ENCODE data around the gene B4GALNT3.
"Not testable (repeated sequence)": the region's sequence is repeated elsewhere in the genome, so short reads cannot be mapped to it uniquely, and the experiment has no call there.

B4GALNT3 gene

DNA sequence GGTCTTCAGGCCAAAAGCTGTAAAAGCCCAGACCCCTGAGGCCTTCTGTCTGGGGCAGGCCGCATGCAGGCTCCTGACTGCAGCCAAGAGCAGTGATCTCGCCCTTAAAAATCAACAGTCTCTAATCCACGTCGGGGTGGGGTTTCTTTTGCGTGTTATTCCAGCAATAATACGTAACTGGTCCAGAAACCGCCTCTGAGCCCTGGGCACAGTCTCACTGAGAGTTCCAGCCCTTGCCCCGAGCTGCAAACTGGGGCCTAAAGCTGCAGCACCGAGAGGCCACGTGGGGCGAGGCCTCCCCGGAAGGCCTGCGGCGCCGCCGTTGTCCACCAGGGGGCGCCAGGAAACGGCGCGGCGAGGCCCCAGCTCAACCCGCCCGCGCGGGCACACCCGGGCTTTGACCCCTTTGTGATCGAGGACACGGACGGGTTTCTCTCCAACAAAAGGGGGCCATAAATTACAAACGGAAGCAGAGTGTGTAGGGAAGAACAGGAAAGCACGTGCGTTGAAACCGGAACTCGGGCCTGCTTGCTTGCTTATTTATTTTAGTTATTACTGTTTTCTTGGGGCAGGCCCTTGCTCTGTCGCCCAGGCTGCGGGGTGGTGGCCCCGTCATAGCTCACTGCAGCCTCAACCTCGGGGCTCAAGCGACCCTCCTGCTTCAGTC lies 116.3 kb downstream of the B4GALNT3 start:
- peak; percentile 77 for DNase-seq (ENCODE audit: low spot score)

DNA sequence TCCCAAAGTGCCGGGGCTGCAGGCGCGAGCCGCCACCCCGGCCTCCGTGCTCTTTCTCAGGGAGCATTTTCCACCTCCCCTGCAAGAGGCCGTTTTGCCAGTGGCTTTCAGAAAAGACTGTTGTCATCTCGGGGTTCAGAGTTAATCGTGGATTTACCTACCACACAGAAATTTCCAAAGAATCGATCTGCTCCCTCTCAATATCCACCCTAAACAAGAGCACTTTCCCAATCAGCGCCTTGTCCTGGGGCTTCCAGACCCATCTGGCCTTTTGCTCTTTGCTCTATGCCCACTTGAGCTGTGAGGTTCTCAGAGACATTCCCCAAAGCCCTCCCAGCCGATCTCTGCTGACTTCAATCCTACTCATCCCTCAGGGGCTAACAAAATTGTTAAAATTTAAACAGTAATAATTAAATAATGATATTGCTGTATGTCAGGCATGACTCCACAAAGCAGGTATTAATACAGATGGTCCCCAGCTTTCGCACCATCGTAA lies 116.9 kb downstream of the B4GALNT3 start:
- DNase-seq (ENCODE audit: low spot score), result no peak

GRCh38 chr12:577994-578747 lies 118.4 kb downstream of the B4GALNT3 start:
- DNase-seq (ENCODE audit: low spot score), result not testable (repeated sequence)

DNA sequence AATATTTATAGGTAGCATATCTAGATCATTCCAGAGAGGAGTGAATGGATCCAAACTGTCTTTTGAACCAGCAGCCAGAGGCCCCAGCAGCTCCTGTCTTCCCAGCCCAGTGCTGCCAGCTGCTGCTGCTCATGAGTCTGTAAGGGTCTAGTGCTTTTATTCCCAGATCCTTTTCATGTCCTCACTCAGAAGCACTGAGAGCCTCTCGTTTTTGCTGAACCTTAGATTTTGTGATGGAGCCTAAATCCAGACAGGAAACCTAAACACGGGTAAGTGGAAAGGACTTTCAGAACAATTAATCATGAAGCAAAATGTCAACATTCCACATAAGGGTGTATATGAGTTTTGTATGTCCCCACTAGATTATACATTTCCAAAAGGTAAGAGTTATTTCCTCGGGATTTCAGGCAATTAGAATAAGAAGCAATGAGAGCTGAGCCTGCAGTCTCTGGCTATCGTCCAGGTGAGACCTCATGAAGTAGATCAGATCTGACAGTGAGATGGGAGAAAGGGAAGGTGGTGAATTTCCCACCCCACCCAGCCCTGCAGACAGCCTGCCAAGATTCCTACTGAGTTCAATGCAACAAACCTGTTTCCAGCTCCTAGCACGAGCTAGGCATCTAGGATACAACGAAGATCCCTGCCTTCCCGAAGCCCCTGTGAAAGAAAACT lies 119.1 kb downstream of the B4GALNT3 start:
- no peak for DNase-seq (ENCODE audit: low spot score)

DNA sequence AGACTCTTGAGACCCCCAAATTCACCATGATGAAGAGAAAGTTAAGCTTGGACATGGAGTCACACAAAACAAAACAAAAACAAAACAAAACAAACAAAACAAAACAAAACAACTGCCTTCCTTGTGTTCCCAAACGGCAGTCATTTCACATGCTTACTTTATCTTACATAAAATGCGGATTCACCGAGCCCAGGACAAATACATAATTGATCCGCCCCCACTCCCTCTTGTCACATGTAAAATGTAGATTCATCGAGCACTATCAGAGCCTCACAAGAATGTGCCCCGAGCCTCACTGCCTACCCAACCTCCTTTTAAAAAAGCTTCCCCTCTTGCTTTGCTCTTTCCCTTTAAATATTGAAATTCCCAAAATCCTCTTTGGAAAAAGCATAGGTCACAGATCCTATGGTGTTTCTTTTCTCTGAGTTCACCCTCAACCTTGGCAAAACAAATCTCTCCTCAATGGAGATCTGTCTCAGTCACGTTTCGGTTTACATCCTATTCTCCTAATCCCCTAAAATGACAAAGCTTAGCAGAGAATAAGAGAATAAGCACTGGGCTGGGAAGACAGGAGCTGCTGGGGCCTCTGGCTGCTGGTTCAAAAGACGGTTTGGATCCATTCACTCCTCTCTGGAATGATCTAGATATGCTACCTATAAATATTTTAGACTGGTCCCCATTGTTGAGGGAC lies 119.8 kb downstream of the B4GALNT3 start:
- DNase-seq (ENCODE audit: low spot score), result no peak

DNA sequence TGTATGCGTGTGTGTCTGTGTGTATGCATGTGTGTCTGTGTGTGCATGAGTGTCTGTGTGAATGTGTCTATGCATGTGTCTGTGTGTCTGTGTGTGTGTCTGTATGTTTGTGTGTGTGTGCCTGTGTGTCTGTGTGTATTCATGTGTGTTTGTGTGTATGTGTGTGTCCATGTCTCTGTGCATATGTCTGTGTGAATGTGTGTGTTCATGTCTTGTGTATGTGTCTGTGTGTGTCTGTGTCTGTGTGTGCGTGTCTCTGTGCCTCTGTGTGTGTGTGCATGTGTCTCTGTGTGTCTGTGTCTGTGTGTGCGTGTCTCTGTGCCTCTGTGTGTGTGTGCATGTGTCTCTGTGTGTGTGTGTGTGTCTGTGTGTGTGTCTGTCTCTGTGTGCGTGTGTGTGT lies 121.1 kb downstream of the B4GALNT3 start:
- DNase-seq (ENCODE audit: low spot score), result no peak

DNA sequence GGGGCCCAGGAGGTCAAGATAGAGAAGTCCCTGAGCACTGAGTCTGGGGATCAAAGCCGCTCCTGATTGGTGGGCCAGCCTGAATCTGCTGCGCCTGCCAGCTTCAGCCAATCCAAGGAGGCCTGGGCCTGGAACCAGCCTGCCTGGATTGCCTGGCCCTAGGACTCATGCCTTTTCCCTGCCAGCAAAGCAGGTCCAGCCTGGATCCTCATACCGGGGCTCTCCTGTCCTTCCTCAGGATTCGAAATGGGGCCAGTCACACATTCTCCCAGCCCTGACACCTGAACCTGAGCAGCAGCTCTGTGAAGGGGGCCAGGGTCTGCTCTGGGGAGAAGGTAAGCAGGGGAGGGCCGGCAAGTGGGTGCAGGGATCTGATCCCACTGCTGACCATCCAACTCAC lies 121.6 kb downstream of the B4GALNT3 start:
- no peak for DNase-seq (ENCODE audit: low spot score)

DNA sequence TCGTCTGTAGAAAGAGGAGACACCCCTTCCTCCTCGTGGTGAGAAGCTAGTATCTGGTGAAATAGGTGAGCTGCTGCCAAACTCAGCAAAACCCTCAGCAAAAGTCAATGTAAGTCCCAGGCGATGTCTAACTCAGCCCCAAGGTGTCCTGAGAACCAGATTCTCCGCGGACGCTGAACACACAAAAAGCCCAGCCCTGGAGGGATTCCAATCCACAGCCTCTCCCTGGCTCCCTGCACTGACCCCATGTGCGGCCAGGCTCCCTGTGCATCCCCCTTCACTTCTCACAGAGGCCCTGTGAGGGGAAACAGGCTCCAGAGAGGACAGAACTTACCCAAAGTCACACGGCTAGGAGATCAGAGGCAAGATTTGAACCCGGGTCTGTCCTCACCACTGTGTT lies 122.0 kb downstream of the B4GALNT3 start:
- DNase-seq (ENCODE audit: low spot score), result no peak

DNA sequence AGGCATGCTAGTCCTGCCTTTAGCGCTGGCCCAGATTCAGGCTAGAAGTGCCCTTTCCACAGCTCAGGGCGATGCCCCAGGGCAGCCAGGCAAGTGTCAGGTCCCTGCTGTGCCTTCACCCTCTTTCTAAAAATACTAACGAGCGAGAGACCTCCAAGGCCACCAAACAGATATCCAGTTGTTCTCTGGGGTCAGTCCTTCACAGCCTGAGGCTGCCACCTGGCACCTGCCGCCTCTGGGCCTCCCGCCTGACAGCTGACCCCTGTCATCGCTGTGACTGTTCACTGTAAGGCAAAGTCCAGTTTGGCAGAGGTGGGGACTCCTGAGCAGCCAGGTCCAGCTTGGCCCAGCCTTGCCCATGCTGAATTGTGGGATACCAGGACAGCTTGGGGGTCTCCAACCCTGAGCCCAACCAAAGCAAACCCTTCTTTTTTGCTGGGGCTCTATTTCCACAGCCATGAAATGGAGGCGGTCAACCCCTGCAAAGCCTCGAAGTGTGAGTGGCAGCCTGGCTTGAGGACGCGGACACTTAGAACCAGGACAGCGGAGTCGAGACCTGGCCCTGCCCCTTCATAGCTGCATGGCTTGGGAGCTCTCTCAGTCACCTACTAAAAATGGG lies 123.6 kb downstream of the B4GALNT3 start:
- DNase-seq (ENCODE audit: low spot score), result no peak

DNA sequence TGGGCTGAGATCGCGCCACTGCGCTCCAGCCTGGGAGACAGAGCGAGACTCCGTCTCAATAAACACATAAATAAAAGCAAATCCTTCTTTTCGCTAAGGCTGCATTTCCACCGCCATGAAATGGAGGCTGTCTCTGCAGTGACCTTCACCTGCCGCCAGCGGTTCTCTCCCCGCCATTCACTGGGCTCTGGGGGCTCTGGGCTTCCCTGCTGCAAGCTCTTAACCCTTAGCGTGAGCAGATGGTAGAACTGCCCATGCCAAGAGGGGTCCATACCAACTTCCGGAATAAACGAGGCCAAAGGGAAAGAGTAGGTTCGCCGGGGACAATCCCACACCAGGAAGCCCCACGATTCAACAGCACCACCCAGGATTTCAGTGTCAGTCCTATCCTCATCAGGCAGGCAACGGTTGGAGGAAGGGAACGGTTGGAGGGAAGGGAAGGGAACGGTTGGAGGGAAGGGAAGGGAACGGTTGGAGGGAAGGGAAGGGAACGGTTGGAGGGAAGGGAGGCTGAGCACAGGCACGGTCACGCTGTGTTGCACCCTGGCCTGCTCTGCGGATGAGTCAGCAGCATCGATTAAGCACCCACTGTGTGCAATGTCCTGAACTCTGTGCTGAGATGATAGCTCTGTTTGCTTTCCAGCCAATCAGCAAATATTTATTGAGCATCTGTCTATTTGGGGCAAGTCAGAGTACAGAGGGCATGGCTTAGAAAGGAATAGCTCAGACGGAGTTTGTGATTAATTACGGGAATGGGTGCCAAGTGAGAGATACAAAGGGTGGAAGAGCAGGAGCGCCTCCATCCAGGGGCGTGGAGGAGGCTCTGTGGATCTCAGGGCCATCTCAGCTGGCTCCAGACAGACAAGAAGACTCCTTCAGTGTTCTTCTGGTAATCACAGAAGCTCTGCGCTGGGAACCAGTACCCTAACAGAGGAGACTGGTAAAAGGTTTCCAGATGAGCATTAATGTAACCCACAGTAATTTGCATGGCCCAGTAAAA lies 125.6 kb downstream of the B4GALNT3 start:
- DNase-seq (ENCODE audit: low spot score), result no peak

- DNase-seq (ENCODE audit: low spot score), result no peak
Observed at GRCh38 chr12:586318-587071, 126.8 kb downstream of the B4GALNT3 start.

- no peak for DNase-seq (ENCODE audit: low spot score)
Observed at GRCh38 chr12:587132-588023, 127.6 kb downstream of the B4GALNT3 start.

- DNase-seq (ENCODE audit: low spot score), result no peak
Observed at GRCh38 chr12:588024-588322, 128.2 kb downstream of the B4GALNT3 start.

DNA sequence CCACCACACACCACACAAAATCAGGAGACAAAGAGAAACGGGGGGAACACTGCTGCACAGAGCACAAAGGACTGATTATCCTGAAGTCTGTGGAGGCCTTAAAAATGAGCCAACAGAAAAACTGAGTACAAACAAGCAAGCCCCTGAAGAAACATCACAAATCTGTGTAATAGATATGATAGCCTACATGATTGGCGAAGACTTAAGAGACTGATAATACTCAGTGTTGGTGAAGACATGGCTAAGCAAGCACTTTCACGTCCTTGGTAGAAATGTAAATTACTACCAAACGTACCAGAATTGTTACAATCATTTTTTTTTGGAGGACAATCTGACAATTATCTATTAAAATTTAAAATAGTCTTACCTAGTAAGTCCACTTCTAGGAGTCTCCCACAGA lies 128.9 kb downstream of the B4GALNT3 start:
- DNase-seq (ENCODE audit: low spot score), result no peak

DNA sequence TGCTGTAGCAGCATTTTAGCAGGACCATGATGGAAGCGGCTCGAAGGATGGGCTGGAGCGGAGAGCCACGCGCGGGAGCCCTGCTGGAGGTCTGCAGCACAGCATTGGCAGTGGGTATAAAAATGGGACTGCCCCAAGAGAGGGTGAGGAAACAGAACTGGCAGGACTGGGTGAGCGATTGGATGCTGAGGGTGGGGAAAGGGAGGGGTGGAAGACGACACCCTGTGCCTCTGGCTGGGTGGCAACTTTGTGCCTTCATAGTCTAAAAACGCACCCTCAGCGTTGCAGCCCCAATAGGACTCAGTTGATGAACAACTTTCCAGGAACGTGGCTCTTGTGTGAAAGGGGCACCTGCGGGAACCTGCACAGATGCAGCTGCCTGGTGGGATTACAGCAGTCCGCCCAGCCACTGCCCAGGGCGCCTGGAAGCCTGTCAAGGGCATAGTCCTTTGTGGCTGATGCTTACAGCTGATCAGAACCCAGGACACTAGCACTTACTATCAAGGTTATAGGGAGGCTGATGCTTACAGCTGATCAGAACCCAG lies 130.5 kb downstream of the B4GALNT3 start:
- DNase-seq (ENCODE audit: low spot score), result no peak

DNA sequence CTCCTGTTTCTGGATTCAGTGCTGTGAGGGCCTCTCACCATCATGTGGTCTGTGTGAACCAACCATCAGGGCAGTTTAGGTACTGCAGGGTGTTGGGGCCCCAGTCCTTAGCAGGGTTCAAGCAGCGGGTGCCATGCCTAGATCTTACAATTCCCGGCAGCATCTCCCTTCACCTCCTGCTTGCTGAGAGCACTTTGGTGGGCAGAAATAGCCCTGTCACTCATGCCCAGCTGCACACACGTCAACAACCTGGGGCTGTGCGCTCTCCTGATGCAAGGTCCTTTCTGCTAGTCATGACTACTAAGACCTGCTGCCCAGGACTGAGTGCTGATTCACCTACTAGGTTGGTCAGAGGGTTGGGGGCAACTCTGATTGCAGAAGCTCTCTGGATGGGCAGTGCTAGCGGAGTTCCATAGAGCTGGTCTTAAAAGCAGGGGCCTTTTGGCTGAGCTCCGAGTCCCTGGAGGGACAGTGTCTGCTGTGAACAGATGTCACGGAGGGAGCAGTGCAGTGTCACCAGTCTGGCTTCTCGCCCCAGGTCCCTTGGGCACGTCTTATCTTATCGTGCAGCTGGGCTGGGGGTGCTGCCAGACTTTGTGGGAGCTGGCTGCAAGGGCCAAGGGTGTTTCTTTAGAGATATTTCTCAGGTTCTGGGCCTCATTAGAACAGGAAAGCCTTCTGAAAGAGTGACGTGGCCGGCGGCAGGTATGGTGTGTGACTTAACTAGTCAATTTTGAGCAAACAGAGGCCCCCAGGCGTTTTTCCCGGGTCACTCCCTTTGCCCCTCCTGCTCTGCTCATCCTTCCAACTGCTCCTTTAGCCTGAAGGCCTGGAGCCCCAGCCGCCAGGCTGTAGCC lies 131.7 kb downstream of the B4GALNT3 start:
- DNase-seq (ENCODE audit: low spot score), result no peak

GRCh38 chr12:592024-592505 lies 132.3 kb downstream of the B4GALNT3 start:
- no peak for DNase-seq (ENCODE audit: low spot score)

All from RKO (cell line).